B cell (primary cell): ENCODE measurements around the gene SCYL2.

Experiments
- EZH2 ChIP-seq: IDR thresholded peaks from 2 replicates; pipeline ENCODE4 v1.6.1; 2012; ENCODE audit warnings: borderline replicate concordance, low read depth, mild to moderate bottlenecking, moderate library complexity, low read length; ENCODE audit not compliant: insufficient read depth, poor library complexity, severe bottlenecking
- TF ChIP-seq, protein P1 (sequence below): fragments of 200-600 bp; IDR thresholded peaks from one replicate; pipeline ENCODE4 v1.8.0; 2022; ENCODE audit warnings: antibody characterized with exemption, mild to moderate bottlenecking

DNA sequence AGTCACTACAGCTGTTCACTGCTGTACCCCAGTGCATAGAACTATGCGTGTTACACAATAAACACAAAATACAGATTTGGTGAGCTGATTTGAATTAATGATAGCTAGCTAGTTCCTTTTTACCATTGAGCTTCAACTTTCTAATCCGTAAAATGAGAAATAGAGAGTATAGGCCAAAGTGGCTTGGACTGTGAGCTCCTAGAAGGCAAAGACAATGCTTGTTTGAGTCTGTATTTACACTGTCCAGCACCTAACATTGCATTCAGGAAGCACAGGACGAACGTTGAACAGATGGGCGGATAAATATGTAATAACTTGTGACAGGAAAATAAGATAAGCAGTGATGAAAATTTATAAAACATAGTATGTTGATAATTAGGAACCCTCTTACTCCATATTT lies 121.4 kb downstream of the SCYL2 start:
- TF ChIP-seq, protein P1, sequence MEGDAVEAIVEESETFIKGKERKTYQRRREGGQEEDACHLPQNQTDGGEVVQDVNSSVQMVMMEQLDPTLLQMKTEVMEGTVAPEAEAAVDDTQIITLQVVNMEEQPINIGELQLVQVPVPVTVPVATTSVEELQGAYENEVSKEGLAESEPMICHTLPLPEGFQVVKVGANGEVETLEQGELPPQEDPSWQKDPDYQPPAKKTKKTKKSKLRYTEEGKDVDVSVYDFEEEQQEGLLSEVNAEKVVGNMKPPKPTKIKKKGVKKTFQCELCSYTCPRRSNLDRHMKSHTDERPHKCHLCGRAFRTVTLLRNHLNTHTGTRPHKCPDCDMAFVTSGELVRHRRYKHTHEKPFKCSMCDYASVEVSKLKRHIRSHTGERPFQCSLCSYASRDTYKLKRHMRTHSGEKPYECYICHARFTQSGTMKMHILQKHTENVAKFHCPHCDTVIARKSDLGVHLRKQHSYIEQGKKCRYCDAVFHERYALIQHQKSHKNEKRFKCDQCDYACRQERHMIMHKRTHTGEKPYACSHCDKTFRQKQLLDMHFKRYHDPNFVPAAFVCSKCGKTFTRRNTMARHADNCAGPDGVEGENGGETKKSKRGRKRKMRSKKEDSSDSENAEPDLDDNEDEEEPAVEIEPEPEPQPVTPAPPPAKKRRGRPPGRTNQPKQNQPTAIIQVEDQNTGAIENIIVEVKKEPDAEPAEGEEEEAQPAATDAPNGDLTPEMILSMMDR, result no peak
- TF ChIP-seq EZH2, result no peak
